GM18519 (cell line): ENCODE data around the gene FGB.

Source experiments
- ATAC-seq: cut with Tn5 transposase; IDR thresholded peaks from one replicate; pipeline ENCODE4 v1.9.1; 2021; ENCODE audit warnings: mild to moderate bottlenecking, moderate library complexity; ENCODE audit not compliant: unreplicated experiment, low FRiP score

Gene FGB

DNA sequence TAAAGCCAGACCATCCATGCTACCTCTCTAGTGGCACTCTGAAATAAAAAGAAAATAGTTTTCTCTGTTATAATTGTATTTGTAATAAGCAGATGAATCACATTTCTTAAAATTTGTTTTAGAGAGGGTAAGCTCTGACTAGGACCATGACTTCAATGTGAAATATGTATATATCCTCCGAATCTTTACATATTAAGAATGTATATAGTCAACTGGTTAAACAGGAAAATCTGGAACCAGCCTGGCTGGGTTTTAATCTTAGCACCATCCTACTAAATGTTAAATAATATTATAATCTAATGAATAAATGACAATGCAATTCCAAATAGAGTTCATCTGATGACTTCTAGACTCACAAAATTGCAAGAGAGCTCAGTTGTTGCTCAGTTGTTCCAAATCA lies 1.5 kb downstream of the FGB start:
- no peak for ATAC-seq

GRCh38 chr4:154565704-154566103 lies 2.9 kb downstream of the FGB start:
- ATAC-seq, result no peak

- no peak for ATAC-seq
Observed at GRCh38 chr4:154566639-154567204, 3.9 kb downstream of the FGB start.

GRCh38 chr4:154569028-154569427 lies 6.2 kb downstream of the FGB start:
- no peak for ATAC-seq

GRCh38 chr4:154569584-154569983 lies 6.8 kb downstream of the FGB start:
- ATAC-seq, result no peak

DNA sequence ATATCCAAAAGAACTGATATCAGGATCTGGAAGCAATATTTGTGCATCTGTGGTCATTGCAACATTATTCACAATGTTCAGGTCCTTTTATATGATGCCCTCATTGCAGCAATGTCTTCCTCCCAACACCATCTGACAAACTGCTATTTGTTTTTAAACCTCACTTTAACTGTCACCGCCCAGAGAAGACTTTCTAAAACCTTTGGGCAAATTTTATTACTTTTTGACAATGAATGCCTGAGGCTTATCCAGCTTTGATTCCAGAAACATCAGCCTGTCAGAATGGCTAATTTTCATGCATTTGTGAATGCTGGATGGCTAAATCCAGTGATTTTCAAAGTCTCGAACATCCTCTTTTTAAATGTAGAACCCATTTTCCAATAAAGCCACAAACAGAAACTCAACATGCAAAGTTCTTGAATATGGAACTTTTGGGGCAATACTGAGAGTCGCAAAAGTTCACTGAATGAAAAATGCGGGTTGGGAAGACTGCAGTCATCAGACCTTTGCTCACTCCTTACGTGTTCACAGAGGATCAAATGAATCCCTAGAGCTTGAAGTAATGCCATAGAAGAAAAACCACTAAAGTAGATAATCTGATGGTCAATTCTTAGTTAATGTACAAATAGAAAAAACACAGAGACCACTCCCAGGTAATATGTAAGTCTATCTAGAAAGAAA lies 10.5 kb downstream of the FGB start:
- no peak for ATAC-seq

GRCh38 chr4:154574311-154574710 lies 11.5 kb downstream of the FGB start:
- no peak for ATAC-seq

- ATAC-seq, result no peak
Observed at GRCh38 chr4:154577324-154577723, 14.5 kb downstream of the FGB start.

DNA sequence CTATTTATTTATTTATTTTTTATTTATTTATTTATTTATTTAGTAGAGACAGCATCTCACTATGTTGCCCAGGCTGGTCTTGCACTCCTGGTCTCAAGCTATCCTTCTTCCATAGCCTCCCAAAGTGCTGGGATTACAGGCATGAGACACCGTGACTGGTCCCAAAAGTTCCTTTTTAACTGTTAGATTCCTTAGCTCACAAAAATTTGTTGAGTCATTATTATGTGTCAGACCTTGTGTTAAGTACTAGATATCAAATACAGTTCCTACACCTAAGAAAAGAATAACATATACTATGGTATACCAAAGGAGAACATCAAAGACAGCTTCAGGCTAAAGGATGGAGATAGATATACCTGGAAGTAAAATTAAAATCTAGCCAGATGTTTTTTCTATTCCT lies 16.1 kb downstream of the FGB start:
- ATAC-seq, result no peak

DNA sequence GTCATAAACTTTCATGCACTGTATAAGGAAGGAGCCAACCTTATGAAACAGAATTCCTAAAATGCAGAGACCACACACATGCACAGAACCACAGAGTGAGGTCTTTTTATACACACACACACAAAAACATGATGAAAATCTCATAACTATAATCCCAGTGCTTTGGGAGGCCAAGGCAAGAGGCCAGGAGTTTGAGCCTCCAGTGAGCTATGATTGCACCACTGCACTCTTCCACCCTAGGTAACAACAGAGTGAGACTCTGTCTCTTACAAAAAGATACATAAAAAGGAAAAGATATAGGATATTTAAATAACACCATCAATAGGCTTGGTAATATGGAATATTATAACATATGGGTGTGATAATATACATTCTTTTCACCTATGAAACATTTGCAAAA lies 17.1 kb downstream of the FGB start:
- no peak for ATAC-seq

- ATAC-seq, result no peak
Observed at GRCh38 chr4:154582723-154583122, 19.9 kb downstream of the FGB start.

- ATAC-seq, result no peak
Observed at GRCh38 chr4:154583230-154583629, 20.4 kb downstream of the FGB start.

- ATAC-seq, result no peak
Observed at GRCh38 chr4:154583677-154584076, 20.9 kb downstream of the FGB start.

GRCh38 chr4:154584259-154584658 lies 21.4 kb downstream of the FGB start:
- no peak for ATAC-seq

DNA sequence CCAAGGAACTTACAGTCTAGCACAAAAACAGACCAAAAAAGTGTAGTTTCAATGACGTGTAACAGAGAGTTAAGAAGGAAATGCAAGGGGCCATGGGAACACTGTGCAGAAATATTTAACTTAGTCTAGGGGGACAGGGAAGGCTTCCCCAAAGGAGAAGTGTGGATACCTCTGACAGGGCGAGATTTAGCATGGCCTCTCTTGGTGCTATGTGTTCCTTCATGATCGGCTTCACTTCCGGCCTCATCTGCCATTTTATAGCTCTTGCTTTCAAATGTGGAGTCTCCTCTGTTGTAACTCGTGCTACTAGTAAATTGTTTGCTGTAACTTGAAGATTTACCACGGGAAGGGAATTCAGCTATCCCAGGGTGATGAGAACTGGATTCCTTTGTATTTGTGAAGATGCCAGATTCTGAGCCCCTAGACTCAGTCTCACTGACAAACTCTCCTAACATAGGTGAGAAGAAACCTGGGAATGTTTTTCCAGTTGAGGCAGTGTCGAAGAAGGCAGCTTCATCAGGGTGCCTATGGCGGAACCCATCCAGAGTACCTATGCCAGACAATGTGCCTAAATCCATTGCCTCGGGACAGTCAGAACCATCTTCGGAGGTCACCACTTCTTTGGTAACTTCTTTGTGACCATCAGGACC lies 22.7 kb downstream of the FGB start:
- ATAC-seq, result no peak

DNA sequence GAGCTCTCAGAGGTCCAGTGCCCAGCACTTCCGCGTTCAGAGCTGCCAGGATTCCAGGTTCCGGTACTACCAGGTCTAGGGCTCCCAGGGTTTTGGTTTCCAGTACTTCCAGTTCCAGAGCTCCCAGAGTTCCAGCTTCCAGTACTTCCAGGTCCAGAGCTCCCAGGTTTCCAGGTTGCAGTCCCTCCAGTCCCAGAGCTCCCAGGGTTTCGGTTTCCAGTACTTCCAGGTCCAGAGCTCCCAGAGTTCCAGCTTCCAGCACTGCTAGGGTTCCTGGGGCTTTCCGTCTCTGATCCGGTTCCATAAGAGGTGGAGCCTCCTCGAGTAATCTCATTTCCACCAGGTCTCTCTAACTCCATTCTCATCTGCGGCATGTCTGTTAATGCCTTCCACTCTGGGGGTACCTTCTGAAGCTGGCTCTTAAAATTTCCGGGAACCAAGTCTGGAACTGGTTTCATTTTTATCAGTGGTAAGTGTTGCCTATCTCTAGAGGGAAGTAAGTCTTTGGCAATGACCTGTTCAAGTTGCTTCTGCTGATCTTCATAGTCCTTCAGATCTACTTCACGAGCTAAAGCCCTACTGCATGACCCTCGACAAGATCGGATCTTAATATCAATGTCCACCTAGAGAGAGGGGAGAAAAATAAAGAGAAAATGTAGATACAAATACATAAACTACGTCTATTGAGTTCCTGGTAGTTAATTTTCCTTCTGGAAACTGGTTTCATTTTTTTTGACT lies 23.7 kb downstream of the FGB start:
- no peak for ATAC-seq

GRCh38 chr4:154588198-154588597 lies 25.4 kb downstream of the FGB start:
- no peak for ATAC-seq

DNA sequence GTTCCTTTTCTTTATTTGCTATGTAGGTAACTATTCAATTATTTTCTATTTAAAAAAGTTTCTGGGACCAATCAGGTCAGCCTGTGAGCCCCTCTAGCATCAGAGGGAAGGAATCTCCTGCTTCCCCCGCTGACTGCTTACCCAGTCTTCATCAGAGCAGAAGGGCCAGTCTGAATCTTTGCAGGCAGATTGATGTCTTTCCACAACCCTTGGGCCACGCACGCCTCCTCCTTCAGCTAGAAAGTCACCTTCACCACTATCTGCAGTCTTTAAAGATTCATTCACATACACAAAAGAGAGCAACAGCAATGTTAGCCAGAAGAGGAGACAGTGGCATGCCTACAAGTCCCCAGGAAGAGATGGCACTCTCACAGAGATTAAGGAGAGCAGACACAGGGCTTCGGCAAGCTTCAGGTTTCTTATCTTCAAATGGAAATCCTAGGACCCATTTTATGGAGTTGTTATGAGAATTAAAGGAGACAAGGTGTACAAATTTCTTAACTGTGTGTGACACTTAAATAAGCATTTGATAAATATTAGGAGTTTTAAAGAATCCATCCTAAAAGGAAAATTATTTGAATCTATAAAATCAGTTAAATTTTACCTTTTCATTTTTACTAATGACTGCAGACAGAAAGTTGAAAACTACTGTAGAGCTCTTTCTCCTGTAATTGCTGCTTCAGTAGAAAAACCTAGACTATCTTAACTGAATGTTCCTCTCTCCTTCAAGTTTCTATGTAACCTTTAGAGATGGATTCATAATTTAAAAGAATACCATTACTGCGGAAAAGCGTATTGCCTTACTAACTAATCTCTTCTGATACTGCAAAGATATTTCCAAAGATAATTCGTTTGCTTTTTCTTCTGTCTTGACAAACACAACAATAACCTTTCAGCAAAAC lies 26.7 kb downstream of the FGB start:
- no peak for ATAC-seq

- ATAC-seq, result no peak
Observed at GRCh38 chr4:154590329-154591006, 27.7 kb downstream of the FGB start, which contains the start of gene FGA. Gene FGA (minus strand): TSS chr4:154590742. CDS start chr4:154590687, 55 bp downstream.

DNA sequence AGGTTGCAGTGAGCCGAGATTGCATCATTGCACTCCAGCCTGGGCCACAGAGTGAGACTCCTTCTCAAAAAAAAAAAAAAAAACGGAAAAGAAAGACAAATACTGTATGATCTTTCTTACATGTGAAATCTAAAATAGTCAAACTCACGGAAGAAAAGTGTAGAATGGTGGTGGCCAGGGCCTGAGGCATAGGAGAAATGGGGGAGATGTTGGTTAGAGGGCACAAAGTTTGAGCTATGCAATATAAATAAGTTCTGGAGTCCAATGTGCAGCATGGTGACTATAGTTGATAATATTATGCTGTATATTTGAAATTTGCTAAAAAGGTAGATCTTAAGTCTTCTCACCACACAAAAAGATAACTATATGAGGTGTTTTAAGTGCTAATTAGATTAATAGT lies 29.1 kb downstream of the FGB start:
- ATAC-seq, result no peak
